SW 1271 (cell line): ENCODE measurements around the gene NOTCH1.

Experiments
- DNase-seq, 2 experiments: peaks; one replicate each; lab custom pipeline; 2025; lab: John Stamatoyannopoulos, UW

Gene NOTCH1

GRCh38 chr9:136501686-136502085, 44.2 kb downstream of the NOTCH1 start:
- DNase-seq = no peak

GRCh38 chr9:136499935-136500910, 45.6 kb downstream of the NOTCH1 start:
- DNase-seq = no peak

GRCh38 chr9:136499071-136499934, 46.5 kb downstream of the NOTCH1 start:
- no peak for DNase-seq

GRCh38 chr9:136497916-136498695, 47.7 kb downstream of the NOTCH1 start:
- no peak for DNase-seq

GRCh38 chr9:136496801-136497620, 48.8 kb downstream of the NOTCH1 start:
- no peak for DNase-seq

- no peak for DNase-seq
These were observed 49.7 kb downstream of the NOTCH1 start for GRCh38 chr9:136496181-136496580.

GRCh38 chr9:136495238-136495800, 50.5 kb downstream of the NOTCH1 start:
- DNase-seq = no peak

- DNase-seq = no peak
These were observed 51.2 kb downstream of the NOTCH1 start for GRCh38 chr9:136494531-136495215.

- no peak for DNase-seq
These were observed 51.8 kb downstream of the NOTCH1 start for GRCh38 chr9:136494012-136494411.

- no peak for DNase-seq
These were observed 52.3 kb downstream of the NOTCH1 start for GRCh38 chr9:136493567-136493971.

- DNase-seq = no peak
These were observed 52.8 kb downstream of the NOTCH1 start for GRCh38 chr9:136492978-136493522.

GRCh38 chr9:136489731-136490130, 56.1 kb downstream of the NOTCH1 start:
- no peak for DNase-seq

- peak in 1 of 2 experiments; percentile 27 for DNase-seq
These were observed 57.3 kb downstream of the NOTCH1 start for GRCh38 chr9:136488247-136489214.

GRCh38 chr9:136487672-136488071, 58.2 kb downstream of the NOTCH1 start:
- DNase-seq = no peak

- no peak for DNase-seq
These were observed 58.8 kb downstream of the NOTCH1 start for GRCh38 chr9:136486823-136487620.

- DNase-seq = no peak
These were observed 59.7 kb downstream of the NOTCH1 start for GRCh38 chr9:136486131-136486530.
